Measurements from ENCODE around the gene FBXL4. TPM values are rescaled to one million over a fixed set of nuclear protein-coding genes. Genes with fewer than 3 reads are reported as not detected.

FBXL4 gene
- total and polyA plus RNA-seq, 2 of the 8 experiments (the other 6 are each of a cell fraction or from before 2014, with no cell fraction given) = 6.9 to 13.8 TPM

DNA sequence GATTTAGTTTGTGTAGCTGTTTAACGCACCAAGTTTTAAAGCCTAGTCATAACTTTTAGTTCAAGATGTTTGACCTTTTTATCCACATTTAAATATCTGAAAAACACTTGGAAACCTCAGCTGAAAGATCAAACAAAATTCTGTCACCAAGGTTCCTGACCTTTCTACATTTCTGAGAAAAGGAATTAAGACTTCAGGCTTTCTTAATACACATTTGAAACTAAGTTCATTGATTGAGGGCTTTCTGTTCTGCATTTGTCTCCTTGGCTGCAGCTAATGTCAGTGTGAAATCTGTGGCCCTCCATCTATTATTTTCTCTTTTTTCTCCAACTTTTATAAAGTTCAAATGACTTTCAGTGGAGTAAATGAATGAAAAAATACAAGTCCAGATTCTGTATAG lies 22.7 kb upstream of the FBXL4 start:
- no peak for DNase-seq (ENCODE audit: low read depth in 1 of 2, low spot score in 2 of 2)
- no peak overlapping the region for H3K9ac ChIP-seq (replicated peaks in 1 of 4; ENCODE audit: extremely low read depth in 1 of 4, low read depth in 3 of 4, low read length in 3 of 4)
- H3K4me3 ChIP-seq (ENCODE audit: extremely low read depth in 1 of 4, insufficient read depth in 2 of 4, low read depth in 3 of 4, low read length in 4 of 4) = no peak overlapping the region
- no peaks in the 10 kb centered on the region for H3K79me1 ChIP-seq (ENCODE audit: low read depth, low read length)
- no peak overlapping the region for H4K5ac ChIP-seq (ENCODE audit: insufficient read length, low read depth, low read length)
- no peak overlapping the region for H3K4me2 ChIP-seq (ENCODE audit: insufficient read depth in 1 of 2, low read depth in 2 of 2, low read length in 2 of 2)
- no peaks in the 10 kb centered on the region for H3K23me2 ChIP-seq (ENCODE audit: low read depth, low read length)
- H3K4ac ChIP-seq (replicated peaks; ENCODE audit: insufficient read length, low read depth, low read length) = no peak overlapping the region
- H3K4me1 ChIP-seq (replicated peaks in 1 of 4; ENCODE audit: control insufficient read depth in 3 of 4, insufficient read depth in 4 of 4, low read length in 3 of 4) = no peaks in the 10 kb centered on the region; a peak in 1 of 7 replicates
- H2BK15ac ChIP-seq (ENCODE audit: low read length) = no peak overlapping the region
- FAIRE-seq = no peak
- no peak overlapping the region for H3K23ac ChIP-seq (ENCODE audit: insufficient read length)
- no peaks in the 10 kb centered on the region for H3K36me3 ChIP-seq (ENCODE audit: control insufficient read depth in 2 of 4, insufficient read depth in 4 of 4, low read length in 3 of 4)
- no peak overlapping the region for H2BK5ac ChIP-seq (ENCODE audit: low read depth, low read length)
- ChIA-PET POLR2A (ENCODE audit: partially characterized antibody) (no interaction called here), CTCF (ENCODE audit: partially characterized antibody) (interaction anchor here (1.1 kb wide), 1 partner anchor 10 kb away, joined by 5 read pairs; no protein-coding TSS in a partner anchor)
- H3K18ac ChIP-seq (ENCODE audit: extremely low read depth, low read length) = no peak overlapping the region
- no peak overlapping the region for H2AFZ ChIP-seq (ENCODE audit: low read length)
- no peak overlapping the region for H2BK20ac ChIP-seq (ENCODE audit: low read length)
- no peaks in the 10 kb centered on the region for H3K9me3 ChIP-seq (ENCODE audit: insufficient read depth in 2 of 2, low read depth in 1 of 2, low read length in 1 of 2)
- no peak overlapping the region for H3K56ac ChIP-seq (replicated peaks; ENCODE audit: insufficient read length, low read depth, low read length)
- WGBS, 2 experiments (ENCODE audit: extremely low coverage in 1 of 2, insufficient coverage in 1 of 2, insufficient read length in 1 of 2, insufficient replicate concordance in 2 of 2, low coverage in 1 of 2, low lambda C conversion rate in 2 of 2, missing lambda C conversion rate in 1 of 2) = 95% methylated on average over 1 of the region's 1 CpG; no CpG with 5 or more reads in 1 of the 2 experiments
- H2BK12ac ChIP-seq (ENCODE audit: low read depth, low read length) = no peak overlapping the region
- no peak overlapping the region for H3K27ac ChIP-seq (ENCODE audit: low read depth, low read length)
- no peak overlapping the region for H4K91ac ChIP-seq (replicated peaks; ENCODE audit: insufficient read length, low read length)
- H2BK120ac ChIP-seq (replicated peaks; ENCODE audit: low read depth, low read length) = no peak overlapping the region
- no peak overlapping the region for H4K8ac ChIP-seq (ENCODE audit: extremely low read depth, insufficient read depth, low read length)
- no peaks in the 10 kb centered on the region for H4K20me1 ChIP-seq (replicated peaks in 1 of 2; ENCODE audit: control insufficient read depth in 1 of 2, insufficient read depth in 2 of 2, low read length in 2 of 2)
- H3K27me3 ChIP-seq (replicated peaks in 1 of 4; ENCODE audit: control insufficient read depth in 3 of 4, extremely low read depth in 1 of 4, insufficient read depth in 3 of 4, low read length in 3 of 4) = no peaks in the 10 kb centered on the region
- no peak overlapping the region for H2AK5ac ChIP-seq (ENCODE audit: low read depth, low read length)
- H3K79me2 ChIP-seq (ENCODE audit: control insufficient read depth in 1 of 2, insufficient read depth in 2 of 2, low read length in 2 of 2) = no peaks in the 10 kb centered on the region
- no peak overlapping the region for H3K14ac ChIP-seq (ENCODE audit: insufficient read length)
- TF ChIP-seq, protein P1, sequence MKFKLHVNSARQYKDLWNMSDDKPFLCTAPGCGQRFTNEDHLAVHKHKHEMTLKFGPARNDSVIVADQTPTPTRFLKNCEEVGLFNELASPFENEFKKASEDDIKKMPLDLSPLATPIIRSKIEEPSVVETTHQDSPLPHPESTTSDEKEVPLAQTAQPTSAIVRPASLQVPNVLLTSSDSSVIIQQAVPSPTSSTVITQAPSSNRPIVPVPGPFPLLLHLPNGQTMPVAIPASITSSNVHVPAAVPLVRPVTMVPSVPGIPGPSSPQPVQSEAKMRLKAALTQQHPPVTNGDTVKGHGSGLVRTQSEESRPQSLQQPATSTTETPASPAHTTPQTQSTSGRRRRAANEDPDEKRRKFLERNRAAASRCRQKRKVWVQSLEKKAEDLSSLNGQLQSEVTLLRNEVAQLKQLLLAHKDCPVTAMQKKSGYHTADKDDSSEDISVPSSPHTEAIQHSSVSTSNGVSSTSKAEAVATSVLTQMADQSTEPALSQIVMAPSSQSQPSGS (IDR thresholded peaks at IDR 0.05; ENCODE audit: low read length) = no peak
- TF ChIP-seq KDM4A (IDR thresholded peaks at IDR 0.05; ENCODE audit: low read depth, low read length, severe bottlenecking) (no peak), CTBP2 (IDR thresholded peaks at IDR 0.05; ENCODE audit: borderline replicate concordance, insufficient read depth, insufficient read length, low read length) (no peak), POU5F1 (IDR thresholded peaks at IDR 0.05; ENCODE audit: low read depth, low read length) (no peak), NRF1 (IDR thresholded peaks at IDR 0.05; ENCODE audit: low read depth, low read length) (no peak), SP1 (IDR thresholded peaks at IDR 0.05; ENCODE audit: low read depth, low read length) (no peak), JUND (IDR thresholded peaks at IDR 0.05; ENCODE audit: low read length) (no peak), MAFK (IDR thresholded peaks at IDR 0.05; ENCODE audit: low read depth, low read length) (no peak), ZNF274 (IDR thresholded peaks at IDR 0.05; ENCODE audit: borderline replicate concordance, extremely low read depth, low read length) (no peak), RXRA (IDR thresholded peaks at IDR 0.05; ENCODE audit: insufficient read depth, low read depth, low read length) (no peak), KDM1A (IDR thresholded peaks at IDR 0.05; ENCODE audit: borderline replicate concordance, low read length) (no peak), BRCA1 (IDR thresholded peaks at IDR 0.05; ENCODE audit: low read depth, low read length) (no peak)
- TF ChIP-seq, protein P2, sequence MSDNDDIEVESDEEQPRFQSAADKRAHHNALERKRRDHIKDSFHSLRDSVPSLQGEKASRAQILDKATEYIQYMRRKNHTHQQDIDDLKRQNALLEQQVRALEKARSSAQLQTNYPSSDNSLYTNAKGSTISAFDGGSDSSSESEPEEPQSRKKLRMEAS (IDR thresholded peaks at IDR 0.05) = no peak

All from H1 (cell line).